Vagina (tissue), 2 donors: ENCODE results near the gene SCN8A.

Source experiments
- POLR2AphosphoS5 ChIP-seq, 2 donors: sonication (generic); formaldehyde crosslinking; IDR thresholded peaks; one replicate each; pipeline ENCODE4 v1.9.0; 2017; ENCODE audit warnings: antibody characterized with exemption in 2 of 2, mild to moderate bottlenecking in 2 of 2, low read depth in 1 of 2; ENCODE audit not compliant: insufficient read depth in 1 of 2
- TF ChIP-seq, protein P1 (sequence below), 3 experiments: fragments of 450-650 bp in 2 of 3; fragments of 200-600 bp in 1 of 3; sonication (generic) in 1 of 3; IDR thresholded peaks; one replicate each; pipeline ENCODE4 v1.5.1; 2017 to 2019; ENCODE audit warnings: antibody characterized with exemption in 3 of 3, mild to moderate bottlenecking in 2 of 3, moderate library complexity in 2 of 3

- no peak for TF ChIP-seq POLR2AphosphoS5 (IDR thresholded peaks at IDR 0.05; ENCODE audit: insufficient read depth in 1 of 2, low read depth in 1 of 2)
- TF ChIP-seq, protein P1, sequence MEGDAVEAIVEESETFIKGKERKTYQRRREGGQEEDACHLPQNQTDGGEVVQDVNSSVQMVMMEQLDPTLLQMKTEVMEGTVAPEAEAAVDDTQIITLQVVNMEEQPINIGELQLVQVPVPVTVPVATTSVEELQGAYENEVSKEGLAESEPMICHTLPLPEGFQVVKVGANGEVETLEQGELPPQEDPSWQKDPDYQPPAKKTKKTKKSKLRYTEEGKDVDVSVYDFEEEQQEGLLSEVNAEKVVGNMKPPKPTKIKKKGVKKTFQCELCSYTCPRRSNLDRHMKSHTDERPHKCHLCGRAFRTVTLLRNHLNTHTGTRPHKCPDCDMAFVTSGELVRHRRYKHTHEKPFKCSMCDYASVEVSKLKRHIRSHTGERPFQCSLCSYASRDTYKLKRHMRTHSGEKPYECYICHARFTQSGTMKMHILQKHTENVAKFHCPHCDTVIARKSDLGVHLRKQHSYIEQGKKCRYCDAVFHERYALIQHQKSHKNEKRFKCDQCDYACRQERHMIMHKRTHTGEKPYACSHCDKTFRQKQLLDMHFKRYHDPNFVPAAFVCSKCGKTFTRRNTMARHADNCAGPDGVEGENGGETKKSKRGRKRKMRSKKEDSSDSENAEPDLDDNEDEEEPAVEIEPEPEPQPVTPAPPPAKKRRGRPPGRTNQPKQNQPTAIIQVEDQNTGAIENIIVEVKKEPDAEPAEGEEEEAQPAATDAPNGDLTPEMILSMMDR (IDR thresholded peaks at IDR 0.05) = no peak
Measured at GRCh38 chr12:51740536-51740935, 149.5 kb downstream of the SCN8A start.
